HG02885 (cell line): ENCODE data around the gene SEMA6A.

Experiments used
- ATAC-seq: cut with Tn5 transposase; IDR thresholded peaks from one replicate; pipeline ENCODE4 v1.9.1; 2021; ENCODE audit warnings: mild to moderate bottlenecking; ENCODE audit not compliant: unreplicated experiment, poor library complexity

The SEMA6A gene

GRCh38 chr5:116445311-116445710, 129.3 kb downstream of the SEMA6A start:
- ATAC-seq = no peak

DNA sequence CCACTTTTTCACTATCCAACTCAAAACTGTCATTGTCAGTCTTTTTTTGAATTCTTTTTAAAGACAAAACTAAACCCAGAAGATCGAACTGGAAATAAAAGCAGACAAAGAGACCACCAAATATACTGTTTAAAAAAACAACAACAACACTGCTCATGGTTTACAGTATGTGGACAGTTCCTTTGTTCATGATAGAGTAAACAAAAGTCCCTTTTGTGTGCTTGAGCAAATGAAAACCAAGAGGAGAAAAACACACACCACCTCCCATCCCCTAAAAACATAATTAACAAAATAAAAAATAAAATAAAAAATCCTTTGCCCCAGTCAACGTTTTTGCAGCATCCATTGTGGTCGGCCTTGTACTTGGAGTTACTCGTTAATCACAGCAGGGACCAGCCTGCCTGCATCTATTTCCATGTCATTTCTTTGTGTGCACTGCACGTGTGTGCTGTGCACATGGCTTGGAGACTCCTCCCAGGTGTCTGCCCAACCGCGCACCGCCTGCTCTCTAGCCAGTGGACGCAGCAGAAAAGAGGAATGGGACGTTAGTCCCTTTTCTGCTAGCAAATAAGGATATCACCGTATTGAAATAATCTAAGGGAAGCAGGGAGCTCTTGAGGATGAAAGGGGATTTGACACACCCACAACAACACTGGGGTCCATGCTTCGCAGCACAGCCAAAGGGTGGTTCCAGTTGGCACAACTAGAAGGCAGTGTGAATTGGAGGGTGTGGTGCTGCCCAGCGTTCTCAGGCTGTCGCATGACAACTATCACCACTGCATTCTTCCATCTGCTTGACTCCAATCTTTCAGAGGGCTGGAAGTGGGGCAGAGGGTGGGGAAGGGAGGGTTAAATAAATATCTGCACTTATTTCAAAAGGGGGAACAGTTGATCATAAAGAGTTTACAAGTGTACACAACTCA, 130.0 kb downstream of the SEMA6A start:
- no peak for ATAC-seq

DNA sequence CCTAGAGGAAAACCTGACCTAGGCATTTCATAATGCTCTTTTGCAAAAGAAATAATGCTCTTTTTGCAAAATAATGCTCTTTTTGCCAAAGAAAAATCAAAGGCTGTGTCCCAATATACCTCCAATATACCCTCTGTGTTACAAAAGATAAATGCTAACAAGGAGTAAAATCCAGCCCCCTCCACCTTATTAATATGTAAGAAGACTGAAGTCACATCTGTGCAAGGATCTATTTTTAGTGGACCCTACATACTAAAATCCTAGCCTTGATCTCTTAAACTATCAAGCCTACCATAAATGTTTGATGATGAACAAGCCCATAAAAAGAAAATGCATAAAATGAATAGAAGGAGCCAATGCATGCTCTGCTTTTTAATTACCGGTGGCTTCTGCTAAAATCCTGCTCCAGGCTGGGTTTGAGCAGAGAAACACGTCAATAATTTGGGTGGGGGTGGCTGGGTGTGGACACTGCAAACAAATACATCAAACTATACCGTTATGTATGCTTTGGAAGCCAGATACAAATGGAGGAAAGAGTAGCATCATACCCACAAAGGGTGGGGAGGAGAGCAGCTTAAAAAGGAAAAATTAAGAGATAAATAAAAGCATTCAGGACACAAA, 131.6 kb downstream of the SEMA6A start:
- no peak for ATAC-seq

DNA sequence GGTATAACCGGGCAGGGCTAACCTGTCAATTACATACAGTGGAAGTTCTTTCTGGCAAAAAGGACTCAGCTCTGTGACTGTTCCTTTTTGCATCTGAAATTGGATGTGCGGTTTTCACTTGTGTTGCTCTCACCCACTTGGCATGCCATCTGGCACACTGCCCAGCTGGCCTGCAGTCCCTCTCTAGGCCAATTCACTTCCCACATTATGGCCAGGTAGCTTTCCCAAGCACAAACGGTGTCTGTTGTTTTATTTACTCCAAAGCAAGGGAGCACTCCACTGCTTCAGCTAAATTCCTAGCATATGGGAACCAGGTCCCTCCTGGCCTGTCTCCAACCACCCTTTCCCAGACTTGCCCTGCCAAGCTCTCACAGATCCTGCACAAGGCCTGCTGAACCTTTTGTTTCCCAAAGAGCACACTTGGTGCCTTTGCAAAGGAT, 132.5 kb downstream of the SEMA6A start:
- ATAC-seq = no peak

GRCh38 chr5:116441223-116441622, 133.4 kb downstream of the SEMA6A start:
- no peak for ATAC-seq

DNA sequence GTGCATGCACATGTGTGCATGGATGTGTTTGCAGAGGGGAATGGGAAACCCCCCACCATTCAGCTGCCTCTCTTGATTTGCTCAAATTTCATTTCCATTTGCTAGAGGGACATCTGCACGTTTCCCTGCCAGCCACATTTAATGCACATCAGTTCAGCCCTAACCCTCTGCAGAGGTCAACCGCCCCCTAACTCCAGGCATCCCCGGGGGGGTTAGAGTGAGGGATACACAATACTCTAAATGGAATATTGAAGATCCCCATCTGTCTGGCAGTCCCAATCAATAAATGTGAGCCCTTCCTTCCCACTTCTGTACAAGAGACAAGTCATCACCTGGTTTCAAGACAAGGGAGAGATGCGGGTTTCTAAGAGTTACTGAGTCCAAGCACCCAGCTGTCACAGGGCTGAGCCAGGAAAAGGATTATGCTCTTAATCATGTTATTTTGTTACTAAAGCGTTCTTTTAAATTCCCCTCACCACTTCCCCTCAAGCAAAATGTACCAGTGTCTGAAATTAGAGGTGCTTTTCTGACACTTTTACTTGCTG, 134.1 kb downstream of the SEMA6A start:
- ATAC-seq = no peak

DNA sequence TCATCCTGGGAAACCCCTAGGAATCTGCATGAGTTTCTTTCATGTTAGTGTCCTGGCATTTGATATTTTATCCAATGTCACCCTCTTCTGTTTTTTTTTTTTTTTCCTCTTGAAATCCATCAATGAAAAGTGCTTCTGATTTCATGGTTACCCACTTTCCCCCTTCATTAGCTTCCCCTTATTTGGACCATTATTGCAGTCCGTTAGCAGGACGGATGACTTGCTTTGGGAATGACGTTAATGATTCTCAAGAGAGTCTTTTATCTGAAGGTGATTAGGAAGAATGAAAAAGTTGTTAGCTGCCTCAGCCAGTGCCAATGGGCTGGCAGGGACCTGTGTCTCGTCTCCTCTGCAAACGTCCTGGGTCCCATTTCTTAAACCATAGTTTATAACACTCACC, 134.7 kb downstream of the SEMA6A start:
- no peak for ATAC-seq

- no peak for ATAC-seq
These were observed 135.6 kb downstream of the SEMA6A start for GRCh38 chr5:116438979-116439554.

DNA sequence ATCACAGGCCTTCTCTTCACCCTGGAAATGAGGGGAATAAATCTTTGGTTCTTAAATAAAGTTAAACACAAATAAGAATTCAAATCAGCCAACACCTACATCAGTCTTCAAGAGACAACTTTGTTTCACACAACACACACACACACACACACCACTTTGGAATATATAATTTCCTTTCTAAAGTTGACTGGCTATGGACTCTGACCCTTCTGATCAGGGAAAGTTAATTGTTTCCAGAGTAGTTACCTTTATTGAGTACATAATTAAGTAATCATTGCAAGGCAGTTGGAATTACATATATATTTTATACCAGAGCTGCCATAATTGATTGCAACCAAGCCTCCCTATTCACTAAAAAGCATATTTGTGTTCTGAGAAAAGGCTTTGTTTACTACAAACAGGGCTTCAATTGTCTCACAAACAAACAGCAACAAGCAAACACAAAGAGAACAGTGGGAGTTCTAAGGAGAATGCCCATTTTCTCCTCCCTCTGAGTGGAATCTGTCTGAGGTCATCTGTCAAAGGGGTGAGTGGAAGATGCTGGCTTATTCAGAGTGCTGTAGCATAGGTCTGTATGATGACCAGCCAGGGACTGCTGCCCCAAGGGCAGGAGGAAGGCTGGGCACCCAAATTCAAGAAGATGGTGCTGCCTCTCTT, 136.6 kb downstream of the SEMA6A start:
- ATAC-seq = no peak

- no peak for ATAC-seq
These were observed 137.3 kb downstream of the SEMA6A start for GRCh38 chr5:116437351-116437705.

DNA sequence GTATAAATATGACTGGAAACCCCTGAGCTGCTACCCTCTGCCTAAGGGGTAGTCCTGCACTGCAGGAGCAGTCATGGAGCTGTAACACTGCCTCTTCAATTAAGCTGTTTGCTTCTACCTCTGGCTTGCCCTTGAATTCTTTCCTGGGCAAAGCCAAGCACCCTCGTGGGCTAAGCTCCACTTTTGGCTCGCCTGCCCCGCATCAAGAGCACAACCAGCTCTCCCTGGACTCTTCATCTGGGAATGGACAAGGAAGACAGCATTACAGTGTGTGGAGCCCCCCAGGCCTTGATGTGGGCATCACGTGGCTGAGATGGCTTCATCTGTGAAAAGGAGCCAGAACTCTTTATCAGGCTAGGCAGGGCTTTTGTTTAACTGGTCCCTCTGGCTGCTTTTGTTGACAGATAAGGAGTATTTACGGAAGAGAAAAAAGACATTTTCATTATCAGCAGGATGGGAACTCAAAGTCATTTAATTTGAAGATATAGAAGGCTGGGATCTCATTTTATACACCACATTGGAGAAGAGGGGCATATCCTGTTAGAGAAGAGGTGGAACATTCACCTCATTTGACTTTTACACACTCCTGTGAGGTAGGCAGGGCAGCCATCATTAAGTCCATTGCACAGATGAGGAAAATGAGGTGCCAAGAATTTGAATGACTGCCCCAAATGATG, 137.8 kb downstream of the SEMA6A start:
- no peak for ATAC-seq

DNA sequence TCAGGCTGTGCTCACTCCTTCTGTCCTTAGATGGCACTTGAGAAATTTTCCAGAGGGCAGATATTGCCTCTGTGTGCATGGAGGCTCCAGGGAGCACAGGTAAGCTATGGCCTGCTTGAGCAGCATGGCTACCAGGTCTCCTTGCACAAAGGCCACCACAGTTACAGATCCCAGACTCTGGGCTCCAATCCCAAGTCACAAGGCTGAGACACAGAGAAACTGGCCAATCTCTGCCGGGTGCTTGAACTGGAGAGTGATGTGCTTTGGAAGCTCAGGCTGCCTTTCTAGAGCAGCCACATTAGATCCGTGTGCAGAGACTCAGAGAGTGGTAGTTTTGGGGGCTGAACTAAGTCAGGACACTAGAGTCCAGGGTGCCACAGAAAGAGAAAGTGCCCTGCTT, 145.7 kb downstream of the SEMA6A start:
- ATAC-seq = no peak

GRCh38 chr5:116428413-116428812, 146.2 kb downstream of the SEMA6A start:
- no peak for ATAC-seq

GRCh38 chr5:116424951-116425350, 149.7 kb downstream of the SEMA6A start:
- no peak for ATAC-seq

- no peak for ATAC-seq
These were observed 150.4 kb downstream of the SEMA6A start for GRCh38 chr5:116424258-116424615.

DNA sequence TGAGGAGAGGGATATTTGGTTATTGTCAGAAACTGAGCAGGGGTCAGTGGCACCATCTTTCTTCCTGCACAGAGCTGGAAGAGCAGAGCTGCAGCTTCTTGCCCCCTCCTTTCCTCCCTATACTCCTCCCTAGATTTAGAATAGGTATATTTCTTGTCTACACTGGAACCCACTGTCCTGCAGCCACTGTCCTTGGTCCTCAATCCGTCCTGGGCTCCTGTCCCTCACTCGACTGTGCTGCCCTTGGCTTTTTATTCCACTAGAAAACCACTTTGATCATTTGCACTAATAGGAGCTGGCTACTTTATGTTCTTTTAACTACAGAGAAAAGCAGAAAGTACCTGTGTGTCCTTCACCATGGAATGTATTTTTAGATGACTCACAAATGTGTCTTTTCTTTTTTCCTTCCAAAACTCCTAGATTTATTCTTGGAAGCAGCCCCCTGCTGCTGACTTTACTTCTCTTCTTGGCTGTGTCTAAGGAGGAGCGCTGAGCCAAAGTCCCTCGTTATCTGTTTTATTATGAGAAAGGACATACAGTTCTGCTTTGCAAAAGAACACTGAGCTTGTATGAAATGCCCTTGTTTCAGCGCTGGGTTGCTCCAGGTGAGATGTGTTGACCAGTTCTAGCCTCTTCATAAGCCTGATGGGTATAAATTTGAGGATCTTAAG, 150.9 kb downstream of the SEMA6A start:
- no peak for ATAC-seq

DNA sequence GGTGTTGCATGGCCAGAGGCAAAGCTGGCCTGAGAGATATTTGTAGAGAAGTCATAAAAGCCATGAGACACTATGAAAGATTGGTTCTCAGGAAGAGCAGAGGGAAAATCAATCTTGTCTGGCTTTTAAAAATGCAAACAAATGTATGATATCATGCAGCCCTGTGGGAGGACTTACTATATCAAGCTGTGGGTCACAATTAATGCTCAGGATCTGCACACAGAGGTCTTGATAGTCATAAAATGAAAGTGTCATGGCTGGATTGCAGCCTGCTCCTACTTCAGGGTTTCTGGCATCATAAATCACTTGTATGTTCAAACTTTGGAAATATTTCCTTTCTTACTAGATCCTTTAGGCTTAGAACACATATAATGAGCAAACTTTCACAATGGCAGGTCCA, 151.5 kb downstream of the SEMA6A start:
- ATAC-seq = no peak

DNA sequence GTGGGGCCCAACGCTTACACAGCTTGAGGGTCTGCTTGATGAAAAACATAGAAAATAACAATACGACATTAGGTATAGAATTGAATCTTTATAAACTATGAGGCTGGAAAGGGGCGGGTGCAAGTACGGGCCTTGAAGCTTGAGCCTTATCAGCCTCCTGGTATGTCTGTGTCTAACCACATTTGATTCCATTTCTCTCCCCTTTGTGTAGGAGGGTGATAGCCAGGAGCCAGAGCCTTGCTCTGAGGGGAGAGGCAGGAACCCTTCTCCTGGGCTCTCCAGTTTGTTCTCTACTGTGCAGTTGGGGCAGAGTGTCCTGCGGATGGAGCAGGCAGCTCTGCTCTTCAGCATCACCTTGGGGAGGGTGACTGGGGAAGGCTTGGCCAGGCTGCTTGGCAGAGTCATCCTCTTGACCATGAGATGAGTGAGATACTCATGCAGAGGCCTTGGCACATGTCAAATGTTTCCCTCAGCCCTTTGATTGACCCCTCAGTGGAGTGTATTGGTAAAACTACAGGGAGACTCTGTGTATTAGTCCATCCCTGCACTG, 153.5 kb downstream of the SEMA6A start:
- ATAC-seq = no peak

GRCh38 chr5:116420540-116420939, 154.1 kb downstream of the SEMA6A start:
- no peak for ATAC-seq
